SHP77 (cell line): ENCODE data around the gene DRAP1.
A peak's percentile ranks its signal among the peaks of the same experiment; 100 is the strongest.
"Not testable (repeated sequence)": the region's sequence is repeated elsewhere in the genome, so short reads cannot be mapped to it uniquely, and the experiment has no call there.

Experiments used
- DNase-seq, 2 experiments: peaks; one replicate each; lab custom pipeline; 2025; lab: John Stamatoyannopoulos, UW

The DRAP1 gene

DNA sequence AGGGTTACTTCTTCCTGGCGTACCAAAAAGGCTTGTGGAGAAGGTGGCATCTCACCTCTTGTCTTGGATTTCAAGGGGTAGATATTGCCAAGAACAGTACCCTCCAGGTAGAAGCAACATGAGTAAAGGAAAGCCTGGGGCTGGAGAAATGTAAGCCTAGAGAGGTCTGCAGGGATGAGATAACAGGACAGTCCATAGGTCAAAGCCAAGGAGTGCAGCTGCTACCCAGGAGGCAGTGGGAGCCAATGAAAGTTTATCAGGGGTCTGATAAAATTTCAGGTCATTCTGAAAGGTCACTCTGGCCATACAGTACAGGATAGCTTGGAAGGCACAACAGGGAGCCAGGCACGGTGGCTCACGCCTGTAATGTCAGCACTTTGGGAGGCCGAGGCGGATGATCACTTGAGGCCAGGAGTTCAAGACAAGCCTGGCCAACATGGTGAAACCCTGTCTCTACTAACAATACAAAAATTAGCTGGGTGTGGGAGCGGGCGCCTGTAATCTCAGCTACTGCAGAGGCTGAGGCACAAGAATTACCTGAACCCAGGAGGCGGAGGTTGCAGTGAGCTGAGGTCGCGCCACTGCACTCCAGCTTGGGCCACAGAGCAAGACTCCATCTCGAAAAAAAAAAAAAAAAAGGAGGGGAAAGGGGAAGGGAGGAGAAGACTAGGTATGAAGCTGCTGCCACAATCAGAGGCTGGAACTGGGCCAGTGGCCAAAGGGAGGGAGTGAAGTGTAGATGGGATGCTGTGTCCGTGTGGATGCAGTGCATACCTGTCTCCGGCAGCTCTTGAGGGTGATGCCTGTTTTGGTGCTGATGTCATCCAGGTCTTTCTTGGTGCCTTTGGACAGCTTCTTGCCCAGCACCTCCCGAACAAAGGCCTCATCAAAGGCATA, 32.2 kb upstream of the DRAP1 start:
- DNase-seq, result no peak

DNA sequence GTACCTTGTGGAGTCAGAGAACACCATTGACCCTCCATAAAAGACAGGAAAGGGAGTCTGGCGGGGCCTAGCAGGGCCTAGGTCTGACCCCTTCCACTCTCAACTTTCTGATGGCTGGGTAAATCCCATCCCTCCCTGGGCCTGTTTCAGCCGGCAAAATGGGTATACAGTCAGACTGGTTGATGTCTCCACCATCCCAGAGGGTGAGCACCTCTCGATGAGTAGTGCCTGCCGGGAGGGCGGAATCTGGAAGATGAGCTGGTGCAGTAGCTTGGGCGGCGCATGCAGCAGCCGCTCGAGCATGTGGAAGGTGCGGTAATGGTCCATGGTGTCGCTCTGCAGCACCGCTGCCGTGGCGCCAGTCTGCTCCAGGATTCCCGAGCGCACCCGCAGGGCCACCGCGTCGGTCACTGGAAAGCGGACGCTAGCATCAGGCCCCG, 31.5 kb upstream of the DRAP1 start:
- DNase-seq, result no peak

DNA sequence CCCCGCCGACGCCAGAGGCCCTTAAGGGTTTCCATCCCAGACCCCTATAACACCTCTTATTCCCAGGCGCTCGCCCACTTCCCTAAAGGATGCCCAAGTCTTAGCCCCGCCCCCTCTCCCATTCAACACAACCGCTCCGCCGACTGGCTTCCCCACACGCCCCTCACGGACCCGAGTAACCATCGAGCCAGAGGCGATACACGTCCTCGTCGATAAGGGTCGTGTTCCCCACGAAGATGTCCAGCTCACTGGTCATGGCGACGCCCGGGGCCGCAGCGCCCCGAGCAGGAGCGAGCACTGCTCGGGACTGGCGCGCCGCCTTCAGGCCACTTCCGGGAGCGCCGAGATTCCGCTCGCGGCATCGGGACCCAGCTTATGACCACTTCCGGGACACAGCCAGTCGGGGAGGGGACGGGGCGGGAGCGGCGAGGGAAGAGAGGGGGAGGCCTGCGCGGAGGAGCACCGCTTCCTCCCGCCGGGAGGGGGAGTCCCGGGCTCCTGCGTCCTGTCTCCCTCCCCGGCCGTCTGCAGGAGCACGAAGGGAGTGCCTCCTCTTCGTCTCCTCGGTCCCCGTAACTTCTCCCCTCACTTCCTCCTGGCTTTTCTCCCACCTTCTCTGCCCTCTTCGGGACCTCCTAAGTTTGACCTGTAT, 30.9 kb upstream of the DRAP1 start, which contains the start of gene FIBP:
TSS of gene FIBP (minus strand) at position 309 of the 652 bp plus-strand sequence. CDS start at position 256, 53 bp downstream.
- peak; percentile 92 to 94 for DNase-seq

DNA sequence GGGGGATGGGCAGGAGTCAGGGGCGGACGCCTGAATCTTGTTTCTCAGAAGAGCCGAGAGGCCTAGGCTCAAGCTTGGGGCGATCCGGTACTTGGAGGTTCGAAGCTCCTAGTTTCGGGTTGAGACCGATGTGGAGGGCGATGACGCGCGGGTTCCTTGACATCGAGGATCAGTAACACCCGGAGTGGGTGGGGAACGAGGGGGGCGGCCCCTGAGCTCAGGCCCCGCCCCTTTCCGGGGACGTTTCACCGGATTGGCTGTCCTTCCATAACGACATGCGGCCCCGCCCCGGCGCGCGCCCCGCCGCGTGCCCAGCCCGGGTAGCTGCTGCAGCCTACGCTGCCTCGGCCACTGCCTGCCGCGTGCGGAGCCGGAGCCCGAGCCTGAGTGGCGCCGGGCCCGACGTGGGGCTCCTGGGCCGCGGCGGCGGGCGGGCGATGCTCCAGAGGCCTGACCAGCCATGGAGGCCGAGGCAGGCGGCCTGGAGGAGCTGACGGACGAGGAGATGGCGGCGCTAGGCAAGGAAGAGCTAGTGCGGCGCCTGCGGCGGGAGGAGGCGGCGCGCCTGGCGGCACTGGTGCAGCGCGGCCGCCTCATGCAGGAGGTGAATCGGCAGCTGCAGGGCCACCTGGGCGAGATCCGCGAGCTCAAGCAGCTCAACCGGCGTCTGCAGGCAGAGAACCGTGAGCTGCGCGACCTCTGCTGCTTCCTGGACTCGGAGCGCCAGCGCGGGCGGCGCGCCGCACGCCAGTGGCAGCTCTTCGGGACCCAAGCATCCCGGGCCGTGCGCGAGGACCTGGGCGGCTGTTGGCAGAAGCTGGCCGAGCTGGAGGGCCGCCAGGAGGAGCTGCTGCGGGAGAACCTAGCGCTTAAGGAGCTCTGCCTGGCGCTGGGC, 28.7 kb upstream of the DRAP1 start, which contains the start of gene CCDC85B:
TSS of gene CCDC85B (plus strand) at position 350 of the 895 bp plus-strand sequence. CDS start at position 461, 111 bp downstream.
- peak; percentile 83 to 90 for DNase-seq

DNA sequence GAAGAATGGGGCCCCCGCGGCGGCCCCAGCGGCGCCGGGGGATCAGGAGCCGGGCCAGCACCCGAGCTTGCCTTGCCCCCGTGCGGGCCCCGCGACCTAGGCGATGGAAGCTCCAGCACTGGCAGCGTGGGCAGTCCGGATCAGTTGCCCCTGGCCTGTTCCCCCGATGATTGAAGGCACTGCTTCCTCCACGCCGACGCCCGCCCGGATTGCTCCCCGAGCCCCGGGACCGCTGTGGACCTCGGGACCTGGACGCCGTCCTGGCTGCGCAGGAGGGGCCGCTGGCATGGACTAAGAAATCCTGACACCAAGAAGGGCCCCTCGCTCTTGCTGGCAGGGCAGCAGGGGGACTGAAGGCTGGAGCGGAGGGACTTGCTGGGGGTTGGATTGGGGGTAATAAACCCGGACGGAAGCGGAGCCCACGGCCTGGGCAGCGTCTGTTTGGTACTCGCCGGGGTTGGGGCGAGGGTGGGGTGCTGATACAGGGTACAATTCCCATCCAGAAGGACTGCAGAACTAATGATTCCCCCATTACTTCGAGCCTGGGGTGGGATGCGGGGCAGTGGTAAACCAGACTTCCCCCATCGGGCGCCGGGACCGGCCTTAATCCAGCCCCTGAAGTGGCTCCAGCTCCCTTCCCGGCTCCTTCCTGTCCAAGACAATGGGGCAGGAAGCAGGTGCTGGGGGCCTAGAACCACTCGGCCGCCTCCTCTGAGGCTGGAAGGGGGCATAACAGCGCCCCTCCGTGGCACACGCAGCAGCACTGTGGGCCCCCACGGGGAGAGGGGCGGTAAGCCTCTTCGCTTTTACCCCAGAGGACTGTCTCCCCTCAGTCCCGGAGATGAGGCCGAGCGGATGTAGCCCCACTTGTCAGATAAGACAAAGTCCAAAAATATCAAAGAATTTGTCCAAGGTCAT, 27.7 kb upstream of the DRAP1 start:
- peak; percentile 51 to 71 for DNase-seq

DNA sequence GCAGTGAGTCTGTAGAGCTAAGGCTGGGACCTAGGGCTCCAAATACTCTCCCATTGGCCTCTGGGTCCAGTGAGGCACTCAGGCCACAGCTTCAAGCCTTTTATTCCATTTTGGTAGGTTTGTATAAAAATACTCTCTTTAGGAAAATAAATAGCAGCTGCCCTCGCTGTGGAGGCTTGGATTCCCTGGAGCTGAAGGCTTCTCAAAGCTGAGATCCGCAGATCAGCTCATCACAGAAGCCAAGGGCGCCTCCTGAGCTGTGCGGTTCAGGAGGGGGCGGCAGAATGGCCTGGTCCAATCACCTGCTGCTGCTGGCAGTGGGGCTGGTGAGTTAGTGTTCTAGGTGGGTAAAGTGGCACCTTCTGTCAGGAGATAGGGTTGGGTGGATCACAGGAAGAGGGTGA, 27.1 kb upstream of the DRAP1 start:
- DNase-seq, result not testable (repeated sequence)

DNA sequence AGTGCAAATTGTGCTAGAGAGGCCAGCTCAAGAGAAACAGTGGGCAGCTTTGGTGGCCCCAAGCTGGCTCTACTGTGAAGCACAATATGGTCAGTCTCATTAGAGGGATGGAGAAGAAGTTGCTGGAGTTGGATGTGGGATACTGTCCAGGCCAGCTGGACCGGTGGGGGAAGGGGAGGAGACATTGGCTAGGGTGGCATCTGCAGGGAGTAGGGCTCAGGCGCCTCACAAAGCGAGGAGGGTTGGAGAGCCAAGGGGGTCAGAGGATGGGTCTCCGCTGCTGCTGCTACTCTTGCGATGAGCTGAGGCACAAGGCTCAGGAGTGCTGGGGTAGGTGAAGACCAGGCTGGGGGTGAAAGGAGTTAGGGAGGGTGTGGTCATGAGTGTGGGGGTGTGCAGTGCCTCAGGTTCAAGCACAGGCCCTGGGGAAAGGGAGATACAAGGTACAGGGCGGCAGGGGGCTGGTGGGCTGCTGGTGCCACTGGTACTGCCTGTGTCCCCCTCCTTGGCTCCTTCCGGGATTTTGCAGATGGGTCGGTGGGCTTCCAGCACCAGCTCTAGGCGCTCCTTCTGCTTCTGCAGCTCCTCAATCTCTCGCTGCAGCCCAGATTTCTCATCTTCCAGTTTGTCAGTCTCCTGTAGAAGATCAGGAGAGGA, 26.4 kb upstream of the DRAP1 start:
- no peak for DNase-seq

DNA sequence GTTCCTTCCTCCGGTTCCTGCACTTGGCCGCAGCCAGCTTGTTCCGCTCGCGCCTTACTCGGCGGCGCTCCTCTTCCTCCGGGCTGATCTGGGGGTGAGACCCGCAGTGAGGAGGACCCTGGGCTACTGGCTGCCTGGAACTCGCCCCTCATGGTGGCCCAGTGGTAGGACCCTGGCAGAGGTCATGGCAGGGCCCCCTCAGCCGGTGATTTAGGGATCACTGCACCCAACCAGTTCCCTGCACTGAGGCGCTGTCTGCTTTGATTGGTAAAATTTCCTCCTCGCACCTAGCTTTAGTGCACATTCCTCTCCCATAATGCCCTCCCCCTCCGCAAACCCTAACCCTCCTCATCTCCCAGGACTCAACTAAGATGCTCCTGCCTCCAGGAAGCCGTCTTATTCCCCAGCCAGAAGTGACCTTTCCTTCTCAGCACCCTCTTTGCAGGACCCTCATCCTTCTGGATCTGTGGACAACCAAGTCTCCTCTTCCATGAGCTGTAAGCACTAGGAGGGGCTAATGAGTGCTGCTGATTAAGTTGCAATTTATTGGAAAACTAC, 25.1 kb upstream of the DRAP1 start:
- no peak for DNase-seq

DNA sequence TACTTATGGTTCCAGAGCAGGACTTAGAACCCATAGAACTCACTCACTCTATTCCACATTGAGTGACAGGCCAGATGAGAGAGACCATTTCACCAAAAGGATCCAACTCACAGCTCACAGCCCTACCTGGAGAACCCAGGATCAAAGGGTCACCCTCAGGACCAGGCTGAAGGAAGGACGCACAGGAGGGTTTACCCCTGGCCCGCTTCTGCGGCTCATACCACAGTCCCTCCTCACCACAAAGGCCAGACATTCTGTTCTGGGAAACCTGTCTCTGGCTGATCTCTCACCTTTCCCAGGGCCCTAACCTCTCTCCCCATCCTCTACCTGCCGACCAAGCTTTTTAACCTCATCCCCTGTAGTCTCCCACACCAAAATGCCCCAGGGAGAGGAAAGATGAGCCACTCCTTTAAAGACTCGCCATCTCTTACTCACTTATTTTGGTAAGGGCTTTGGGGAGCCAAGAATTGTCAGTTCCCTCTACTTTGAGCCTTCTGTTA, 23.7 kb upstream of the DRAP1 start:
- no peak for DNase-seq

DNA sequence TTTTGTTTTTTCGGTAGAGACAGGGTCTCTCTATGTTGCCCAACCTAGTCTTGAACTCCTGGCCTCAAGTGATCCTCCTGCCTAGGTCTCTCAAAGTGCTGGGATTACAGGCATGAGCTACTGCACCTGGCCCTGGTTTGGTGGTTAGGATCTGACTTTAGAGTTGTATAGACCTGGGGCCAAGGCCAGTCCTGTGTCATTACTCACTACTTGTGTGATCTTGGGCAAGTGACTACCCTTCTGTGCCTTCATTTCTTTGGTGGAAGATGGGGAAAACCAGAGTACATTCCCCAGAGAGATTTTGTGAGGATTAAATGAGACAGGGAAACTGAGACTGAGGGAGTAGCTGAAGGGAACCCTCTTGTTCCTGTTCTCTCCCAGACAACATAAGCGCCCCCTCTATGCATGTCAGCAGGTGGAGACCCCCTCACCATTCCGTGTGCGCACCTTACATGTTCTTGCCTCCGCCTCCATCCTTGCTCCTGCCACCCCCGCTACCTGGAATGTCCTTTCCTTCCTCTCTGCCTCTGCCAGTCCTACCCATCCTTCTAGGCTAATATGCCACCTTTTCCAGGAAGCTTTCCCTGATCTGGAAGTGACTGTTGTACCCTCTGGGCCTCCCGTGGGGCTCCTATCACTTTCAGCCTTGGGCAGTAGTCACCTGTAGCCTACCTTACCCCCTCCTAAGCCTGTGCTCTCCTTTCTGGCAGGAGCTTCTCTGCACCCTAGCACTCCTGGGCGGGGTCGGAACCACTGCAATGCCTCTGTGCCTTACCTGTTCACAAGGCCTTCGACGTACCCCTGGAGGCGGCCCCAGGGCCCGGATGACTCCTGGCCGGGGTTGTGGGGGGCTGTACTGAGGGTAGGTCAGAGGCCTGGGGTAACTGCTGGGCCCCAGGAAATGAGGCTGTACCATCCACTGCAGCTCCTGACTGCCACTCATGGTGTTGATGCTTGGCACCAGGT, 22.9 kb upstream of the DRAP1 start:
- DNase-seq, result no peak

DNA sequence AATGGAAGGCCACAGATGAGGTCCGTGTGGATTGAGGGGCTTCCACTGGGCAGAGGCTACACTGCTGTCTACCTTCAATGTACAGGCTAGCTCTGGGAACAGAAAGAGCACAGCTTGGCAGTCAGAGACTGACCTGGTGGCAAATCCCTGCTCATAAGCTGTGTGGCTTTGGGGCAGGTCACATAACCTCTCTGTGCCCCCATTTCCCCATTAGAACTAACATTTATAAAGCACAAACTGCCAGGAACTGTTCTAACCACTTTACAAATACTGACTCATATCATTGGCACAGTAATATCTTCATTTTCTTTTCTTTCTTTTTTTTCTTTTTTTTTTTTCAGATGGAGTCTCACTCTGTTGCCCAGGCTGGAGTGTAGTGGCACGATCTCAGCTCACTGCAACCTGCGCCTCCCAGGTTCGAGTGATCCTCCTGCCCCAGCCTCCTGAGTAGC, 22.2 kb upstream of the DRAP1 start:
- DNase-seq, result no peak

DNA sequence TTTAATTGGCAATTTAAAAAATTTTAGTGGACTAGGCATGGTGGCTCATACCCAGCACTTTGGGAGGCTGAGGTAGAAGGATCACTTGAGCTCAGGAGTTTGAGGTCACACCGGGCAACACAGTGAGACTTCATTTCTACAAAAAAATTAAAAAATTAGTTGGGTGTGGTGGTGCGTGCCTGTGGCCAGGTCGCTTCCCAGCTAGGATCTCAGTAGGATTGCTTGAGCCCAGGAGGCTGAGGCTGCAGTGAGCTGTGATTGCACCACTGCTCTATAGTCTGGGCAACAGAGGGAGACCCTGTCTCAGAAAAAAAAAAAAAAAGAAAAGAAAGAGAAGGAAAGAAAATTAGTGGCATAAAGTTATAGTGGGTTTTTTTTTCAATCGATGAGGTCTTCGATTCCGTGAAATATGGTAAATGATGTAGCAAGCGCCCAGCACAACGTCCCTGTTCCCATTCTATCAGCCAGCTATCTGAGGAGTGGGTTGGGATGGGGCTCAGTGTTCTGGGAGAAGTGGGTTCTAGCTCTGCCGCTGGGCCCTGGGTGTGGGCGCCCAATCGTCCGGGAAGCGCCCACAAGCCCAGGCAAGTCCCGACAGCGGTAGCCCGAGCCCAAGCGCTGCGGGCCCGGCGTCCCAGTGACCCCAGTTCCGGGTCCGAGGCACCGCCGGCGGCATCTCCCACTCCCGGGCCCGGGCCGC, 20.4 kb upstream of the DRAP1 start:
- no peak for DNase-seq

DNA sequence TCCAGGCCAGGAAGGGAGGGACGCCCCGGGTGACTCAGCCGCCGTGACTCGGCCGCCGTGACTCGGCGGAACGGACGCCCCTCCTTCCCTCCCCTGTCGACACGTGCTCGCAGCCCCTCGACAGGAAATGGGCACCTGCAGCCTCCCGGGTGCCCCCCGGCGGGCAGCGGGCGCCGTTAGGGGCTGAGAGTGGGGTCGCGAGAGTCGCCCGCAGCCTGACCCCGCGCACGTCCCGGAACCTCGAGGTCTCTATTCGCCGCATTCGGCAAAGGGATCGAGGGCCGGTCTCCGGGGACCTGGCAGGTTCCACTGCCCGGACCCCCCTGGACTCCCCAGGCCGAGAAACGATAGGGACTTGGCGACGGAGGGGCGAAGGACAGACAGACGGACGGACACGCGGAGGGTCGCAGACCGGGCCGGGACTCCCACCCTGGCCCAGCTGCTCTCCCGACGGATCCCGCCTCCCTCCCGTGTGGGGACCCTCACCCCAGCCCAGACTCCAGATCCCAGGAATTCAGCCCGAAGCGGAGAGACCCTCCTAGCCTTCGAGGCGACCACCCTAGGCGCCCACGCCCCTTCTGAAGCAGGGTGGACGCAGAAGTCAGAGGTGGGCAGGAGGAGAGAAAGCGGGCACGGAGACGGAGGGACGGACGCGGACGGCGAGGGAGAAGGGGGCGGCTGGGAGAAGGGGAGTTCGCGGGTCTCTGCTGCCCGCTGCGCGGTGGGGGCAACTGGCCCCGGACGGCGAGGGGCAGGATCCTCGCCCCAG, 19.7 kb upstream of the DRAP1 start:
- no peak for DNase-seq

DNA sequence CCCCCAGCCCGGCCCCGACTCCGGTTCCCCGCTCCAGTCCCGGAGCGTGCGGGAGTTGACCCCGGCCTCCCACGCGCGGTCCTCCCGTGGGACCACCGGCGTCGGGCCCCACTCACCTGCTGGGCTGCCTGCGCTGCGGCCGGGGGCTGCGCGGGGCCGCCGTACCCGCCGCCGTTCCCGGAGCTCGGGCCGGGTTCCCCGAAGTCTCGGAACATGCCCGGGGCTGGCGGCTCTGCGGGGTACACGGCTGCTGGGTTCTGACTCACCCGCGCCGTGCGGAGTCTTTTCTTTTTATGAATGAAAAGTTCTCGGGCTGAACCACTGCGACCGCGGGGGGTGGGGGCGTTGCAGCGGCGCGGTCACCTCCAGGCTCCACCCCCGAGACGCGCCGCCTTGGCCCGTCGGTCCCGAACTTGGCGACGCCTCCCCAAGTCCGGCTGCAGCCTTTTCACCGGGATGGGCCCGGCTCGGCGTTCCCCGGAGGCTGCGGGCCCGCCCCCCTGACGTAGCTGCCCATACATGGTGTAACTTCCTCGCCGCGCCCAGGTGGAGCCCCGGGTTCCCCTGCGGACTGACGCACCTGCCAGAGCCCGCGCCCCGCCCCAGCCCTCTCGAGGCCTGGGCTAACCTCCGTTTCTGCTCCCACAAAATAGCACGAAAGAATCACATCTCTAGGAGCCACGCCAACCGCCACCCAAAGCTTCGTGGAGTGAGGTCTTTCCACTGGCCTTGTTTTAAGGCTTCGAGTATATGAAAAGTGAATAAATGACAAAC, 18.9 kb upstream of the DRAP1 start, which contains the start of gene FOSL1:
TSS of gene FOSL1 (minus strand) at position 264 of the 774 bp plus-strand sequence. CDS start at position 215, 49 bp downstream.
- no peak for DNase-seq

DNA sequence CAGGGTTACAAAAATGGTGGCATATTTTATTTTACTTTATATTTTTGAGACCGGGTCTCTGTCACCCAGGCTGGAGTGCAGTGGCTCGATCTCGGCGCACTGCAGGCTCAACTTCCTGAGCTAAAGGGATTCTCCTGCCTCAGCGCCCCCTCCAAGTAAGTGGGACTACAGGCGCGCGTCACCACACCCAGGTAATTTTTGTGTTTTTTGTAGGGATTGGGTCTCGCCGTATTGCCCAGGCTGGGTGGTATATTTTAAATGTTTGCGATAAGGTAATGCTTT, 18.4 kb upstream of the DRAP1 start:
- no peak for DNase-seq

DNA sequence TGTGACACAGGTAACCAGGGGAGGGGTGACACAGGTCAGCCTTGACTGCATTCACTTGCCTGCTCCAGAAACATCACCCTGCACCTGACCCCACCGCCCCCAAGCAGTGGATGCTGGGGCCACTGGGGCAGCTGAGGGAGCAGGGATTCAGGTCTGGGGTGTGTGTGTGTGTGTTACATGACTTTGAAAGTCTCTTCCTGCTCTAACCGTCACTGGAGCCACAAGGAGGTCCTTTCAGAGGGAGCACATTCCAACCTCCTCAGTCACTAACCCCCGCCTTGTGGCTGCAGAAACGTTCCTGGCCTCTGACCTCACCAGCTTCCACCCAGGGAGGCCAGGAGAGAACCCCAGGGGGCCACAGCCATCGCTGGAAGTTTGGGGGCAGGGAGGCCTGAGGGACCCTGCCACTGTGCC, 16.2 kb upstream of the DRAP1 start:
- DNase-seq, result no peak
